SW480 (cell line): ENCODE measurements around the gene ARL6IP6.

Source experiments
- DNase-seq: peaks from one replicate; pipeline ENCODE4 v3.0.0-alpha.2; 2016; ENCODE audit warnings: low spot score

Gene ARL6IP6

GRCh38 chr2:152718076-152718908 lies at the start of gene ARL6IP6:
TSS of gene ARL6IP6 (plus strand) at chr2:152718620. CDS start at chr2:152718625, 5 bp downstream.
- peak; percentile 93 for DNase-seq

- no peak for DNase-seq
Measured at GRCh38 chr2:152674334-152674733, 44.1 kb upstream of the ARL6IP6 start.

GRCh38 chr2:152676461-152676860 lies 42.0 kb upstream of the ARL6IP6 start:
- DNase-seq = no peak

DNA sequence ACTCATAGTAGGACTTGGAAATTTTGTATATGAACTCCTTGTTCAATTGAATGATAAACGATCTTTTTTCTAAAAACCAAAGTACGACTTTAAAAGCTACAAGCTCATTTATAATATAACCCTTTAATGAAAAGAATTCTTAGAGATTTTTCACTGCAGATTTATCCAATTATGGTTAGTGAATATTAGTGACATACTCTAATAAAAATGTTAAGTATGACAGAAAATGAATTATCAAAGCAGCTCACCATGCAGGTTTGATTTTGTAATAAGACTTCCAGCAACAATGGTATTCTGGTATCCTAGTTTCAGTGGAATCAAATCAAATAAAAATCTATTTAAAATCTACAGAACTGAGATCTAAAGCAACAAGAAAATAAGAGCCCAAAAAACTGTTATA lies 39.6 kb upstream of the ARL6IP6 start:
- no peak for DNase-seq

DNA sequence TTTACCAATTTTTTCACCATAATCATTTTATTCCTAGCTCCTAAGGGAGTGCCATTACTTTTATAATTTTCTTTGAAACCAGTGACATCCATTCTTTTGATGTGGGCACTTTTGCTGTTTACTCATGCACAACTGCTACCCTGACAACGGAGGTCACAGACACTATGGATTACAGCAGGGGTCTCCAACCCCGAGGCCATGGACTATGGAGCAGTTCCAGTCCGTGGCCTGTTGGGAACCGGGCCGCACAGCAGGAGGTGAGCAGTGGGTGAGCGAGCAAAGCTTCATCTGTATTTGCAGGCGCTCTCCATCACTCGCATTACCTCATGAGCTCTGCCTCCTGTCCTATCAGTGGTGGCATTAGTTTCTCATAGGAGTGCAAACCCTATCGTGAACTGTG lies 35.8 kb upstream of the ARL6IP6 start:
- DNase-seq = no peak

DNA sequence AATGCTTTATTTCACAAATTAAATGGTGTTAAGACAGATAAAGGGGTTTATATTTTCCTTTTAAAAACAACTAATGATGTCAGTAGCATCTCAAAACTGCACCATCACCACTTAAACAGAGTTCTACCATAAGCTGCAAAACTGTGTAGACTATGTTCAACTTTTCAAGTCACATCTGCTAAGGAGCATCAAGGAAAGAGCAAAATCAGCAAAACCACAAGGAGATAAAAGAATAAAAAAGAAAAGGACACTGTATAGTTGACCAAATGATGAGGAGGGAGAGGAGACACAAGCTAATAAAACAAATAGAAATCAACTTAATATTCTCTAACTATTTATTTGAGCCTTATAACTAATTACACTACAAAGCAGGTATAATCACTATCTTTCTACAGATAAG lies 35.0 kb upstream of the ARL6IP6 start:
- DNase-seq = no peak

GRCh38 chr2:152686321-152686720 lies 32.1 kb upstream of the ARL6IP6 start:
- no peak for DNase-seq

DNA sequence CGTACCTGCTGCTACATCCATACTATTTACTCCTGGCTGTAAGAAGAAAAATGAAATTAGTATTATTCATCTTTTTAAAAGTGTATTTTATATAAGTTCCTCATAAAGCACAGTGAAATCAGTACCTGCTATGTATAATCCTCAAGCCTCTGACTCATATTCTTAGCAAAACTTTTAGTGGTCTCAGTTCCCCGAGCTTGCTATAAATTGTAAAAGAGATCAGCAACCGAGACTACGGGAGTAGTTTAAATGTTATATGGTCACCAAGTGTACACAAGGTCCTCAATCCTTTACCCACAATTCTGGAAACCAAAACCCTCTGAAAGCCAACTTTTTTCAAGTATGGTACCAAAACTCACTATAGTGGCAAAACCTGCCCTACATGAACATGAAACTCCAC lies 25.4 kb upstream of the ARL6IP6 start:
- no peak for DNase-seq

DNA sequence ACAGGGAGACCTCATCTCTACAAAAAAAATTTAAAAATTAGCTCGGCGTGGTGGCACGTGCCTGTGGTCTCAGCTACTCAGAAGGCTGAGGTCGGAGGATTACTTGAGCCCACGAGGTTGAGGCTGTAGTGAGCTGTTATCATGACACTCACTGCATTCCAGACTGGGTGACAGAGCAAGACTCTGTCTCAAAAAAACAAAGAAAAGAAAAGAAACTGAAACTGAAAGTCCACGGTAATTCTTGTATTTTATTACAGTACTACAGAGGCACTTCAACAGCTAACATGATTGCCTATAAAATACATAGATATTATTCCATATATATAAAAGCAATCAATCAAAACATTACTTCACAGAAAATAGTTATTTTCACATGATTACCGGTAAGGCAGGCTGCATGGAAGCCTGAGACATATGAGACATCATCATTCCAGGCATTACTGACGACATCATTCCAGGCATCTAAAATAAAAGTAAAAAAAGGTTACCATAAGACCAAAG lies 24.2 kb upstream of the ARL6IP6 start:
- DNase-seq = no peak

- no peak for DNase-seq
Measured at GRCh38 chr2:152695763-152696162, 22.7 kb upstream of the ARL6IP6 start.

DNA sequence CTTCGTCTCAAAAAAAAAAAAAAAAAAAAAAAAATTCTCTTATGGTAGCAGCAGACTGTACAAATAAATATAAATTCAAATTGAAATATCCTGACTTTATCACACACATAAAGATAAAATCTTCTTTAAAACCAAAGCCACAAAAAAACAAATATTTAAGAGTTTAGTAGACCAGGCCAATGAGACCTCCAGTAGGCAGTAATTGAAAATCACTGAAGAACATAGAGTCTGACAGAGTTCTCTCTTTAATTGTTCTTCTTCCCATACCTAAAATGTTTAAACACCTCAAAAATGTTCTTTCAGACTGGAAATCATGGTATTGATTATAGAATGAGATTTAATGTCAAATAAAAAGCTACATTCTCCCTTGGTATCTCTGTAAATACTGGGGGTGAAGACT lies 21.9 kb upstream of the ARL6IP6 start:
- DNase-seq = no peak

DNA sequence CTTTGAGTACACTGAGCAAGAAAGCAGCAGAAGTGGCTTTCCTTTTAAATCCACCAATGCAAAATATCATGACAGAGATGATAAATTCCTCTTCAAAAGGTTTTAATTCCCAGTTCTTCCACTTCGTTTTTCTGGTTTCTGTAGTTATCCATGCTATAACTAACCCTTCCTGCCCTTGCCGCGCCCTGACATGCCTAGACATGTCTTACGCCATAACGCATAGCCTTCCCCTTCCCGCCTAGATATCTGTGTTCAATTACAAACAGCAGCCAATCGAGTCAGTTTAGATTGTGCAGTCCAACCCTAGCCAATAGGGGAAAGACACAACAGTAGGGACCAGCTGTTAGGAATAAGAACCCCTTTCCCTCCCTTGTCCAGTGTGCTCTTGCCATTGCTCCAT lies 17.2 kb upstream of the ARL6IP6 start:
- DNase-seq = no peak

GRCh38 chr2:152706477-152707021 lies 11.9 kb upstream of the ARL6IP6 start:
- DNase-seq = no peak

- no peak for DNase-seq
Measured at GRCh38 chr2:152708742-152709141, 9.7 kb upstream of the ARL6IP6 start.

GRCh38 chr2:152710713-152711112 lies 7.7 kb upstream of the ARL6IP6 start:
- no peak for DNase-seq

GRCh38 chr2:152715112-152715511 lies 3.3 kb upstream of the ARL6IP6 start:
- DNase-seq = no peak

DNA sequence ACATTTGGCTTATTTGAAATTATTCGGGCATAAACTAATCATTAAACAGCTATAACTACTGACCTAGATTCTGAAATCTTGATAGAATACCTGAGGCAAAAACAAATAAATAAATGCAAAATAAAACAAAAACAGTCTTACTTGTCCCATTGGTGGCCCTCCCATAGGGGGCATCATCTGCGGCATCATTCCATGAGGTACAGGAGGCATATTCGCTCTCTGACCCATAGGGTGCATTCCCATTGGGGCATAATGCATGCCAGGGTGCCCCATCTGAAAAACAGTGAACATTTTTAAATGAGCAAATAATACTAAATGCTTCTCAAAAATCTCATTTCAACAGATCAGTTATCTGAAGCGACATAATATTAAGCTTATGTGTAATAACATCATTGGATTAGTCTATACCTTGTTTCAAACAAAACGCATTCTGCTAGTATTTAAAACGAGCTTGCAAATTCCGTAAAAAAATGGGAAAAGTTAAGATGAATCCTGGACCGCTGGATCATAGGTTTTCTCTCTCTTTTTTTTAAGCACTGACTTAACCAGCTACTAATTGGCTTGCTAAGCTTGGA lies 2.5 kb upstream of the ARL6IP6 start:
- peak; percentile 53 for DNase-seq

GRCh38 chr2:152716805-152717227 lies 1.6 kb upstream of the ARL6IP6 start:
- DNase-seq = peak; percentile 11

- DNase-seq = peak; percentile 96
Measured at GRCh38 chr2:152717228-152718075, 968 bp upstream of the ARL6IP6 start, which contains the start of gene PRPF40A. TSS of gene PRPF40A (minus strand) at chr2:152717461. CDS start at chr2:152717439, 22 bp downstream.

GRCh38 chr2:152718909-152719645 lies 657 bp downstream of the ARL6IP6 start:
- DNase-seq = peak; percentile 85

GRCh38 chr2:152720794-152721193 lies 2.4 kb downstream of the ARL6IP6 start:
- DNase-seq = no peak
